Hypothalamus (tissue), 51 donors: ENCODE data around the gene XRN2.

ENCODE experiments used
- DNase-seq, 51 donors: peaks; one replicate each; lab custom pipeline; 2025; lab: John Stamatoyannopoulos, UW

The XRN2 gene, protein sequence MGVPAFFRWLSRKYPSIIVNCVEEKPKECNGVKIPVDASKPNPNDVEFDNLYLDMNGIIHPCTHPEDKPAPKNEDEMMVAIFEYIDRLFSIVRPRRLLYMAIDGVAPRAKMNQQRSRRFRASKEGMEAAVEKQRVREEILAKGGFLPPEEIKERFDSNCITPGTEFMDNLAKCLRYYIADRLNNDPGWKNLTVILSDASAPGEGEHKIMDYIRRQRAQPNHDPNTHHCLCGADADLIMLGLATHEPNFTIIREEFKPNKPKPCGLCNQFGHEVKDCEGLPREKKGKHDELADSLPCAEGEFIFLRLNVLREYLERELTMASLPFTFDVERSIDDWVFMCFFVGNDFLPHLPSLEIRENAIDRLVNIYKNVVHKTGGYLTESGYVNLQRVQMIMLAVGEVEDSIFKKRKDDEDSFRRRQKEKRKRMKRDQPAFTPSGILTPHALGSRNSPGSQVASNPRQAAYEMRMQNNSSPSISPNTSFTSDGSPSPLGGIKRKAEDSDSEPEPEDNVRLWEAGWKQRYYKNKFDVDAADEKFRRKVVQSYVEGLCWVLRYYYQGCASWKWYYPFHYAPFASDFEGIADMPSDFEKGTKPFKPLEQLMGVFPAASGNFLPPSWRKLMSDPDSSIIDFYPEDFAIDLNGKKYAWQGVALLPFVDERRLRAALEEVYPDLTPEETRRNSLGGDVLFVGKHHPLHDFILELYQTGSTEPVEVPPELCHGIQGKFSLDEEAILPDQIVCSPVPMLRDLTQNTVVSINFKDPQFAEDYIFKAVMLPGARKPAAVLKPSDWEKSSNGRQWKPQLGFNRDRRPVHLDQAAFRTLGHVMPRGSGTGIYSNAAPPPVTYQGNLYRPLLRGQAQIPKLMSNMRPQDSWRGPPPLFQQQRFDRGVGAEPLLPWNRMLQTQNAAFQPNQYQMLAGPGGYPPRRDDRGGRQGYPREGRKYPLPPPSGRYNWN

DNA sequence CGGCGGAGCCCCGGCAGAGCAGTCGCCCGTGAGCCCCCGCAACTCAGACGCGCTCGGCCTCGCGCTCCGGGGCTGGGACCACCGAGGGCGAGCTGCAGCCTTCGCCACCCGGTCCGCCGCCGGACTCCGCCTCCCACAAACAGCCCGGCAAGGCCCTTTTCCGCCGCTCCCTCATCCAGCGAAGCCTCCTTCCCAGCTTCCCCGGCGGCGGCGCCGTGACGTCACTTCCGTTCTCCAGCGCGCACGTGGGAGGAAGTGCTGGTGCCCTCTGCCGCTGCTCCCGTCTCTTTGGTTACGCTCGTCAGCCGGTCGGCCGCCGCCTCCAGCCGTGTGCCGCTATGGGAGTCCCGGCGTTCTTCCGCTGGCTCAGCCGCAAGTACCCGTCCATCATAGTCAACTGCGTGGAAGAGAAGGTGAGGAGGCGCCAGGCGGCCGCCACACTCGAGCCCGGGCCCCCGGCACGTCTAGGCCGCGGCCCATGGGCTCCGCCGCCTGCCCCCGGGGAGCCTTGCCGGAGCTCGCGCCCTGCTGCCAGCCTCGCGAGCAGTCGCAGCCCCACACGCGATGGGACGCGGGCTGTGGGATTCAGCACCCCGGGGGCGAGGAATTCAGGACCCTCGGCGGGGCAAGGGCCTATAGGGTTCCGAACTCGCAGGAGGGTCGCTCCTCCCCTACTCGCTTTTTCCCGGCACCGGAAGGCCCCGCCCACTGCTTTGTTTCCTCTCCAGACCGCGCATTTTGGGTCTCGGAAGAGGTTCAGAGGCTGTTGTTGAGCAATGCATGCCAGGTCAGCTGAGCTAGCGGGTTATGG, at the start of gene XRN2:
Gene XRN2 (plus strand): TSS at position 271 of the 811 bp plus-strand sequence. CDS start 68 bp downstream, at position 339.
- peak; percentile 63 to 97 (median 90) for DNase-seq

DNA sequence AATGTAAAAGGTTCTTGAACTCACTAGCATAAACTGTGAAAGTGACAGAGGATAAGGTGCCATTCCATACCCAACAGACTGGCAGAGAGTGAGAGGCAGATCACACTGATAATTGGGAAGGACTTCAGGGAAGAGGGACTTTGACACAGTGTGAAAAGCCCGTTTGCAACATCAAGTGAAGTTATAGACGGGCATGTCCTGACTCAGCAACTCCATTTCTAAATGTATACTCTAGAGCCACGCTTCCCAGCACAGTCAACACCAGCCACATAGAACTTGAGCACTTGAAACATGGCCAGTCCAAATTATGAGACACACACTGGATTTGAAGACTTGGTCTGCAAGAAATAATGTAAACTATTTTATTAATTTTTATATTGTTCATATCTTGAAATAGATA, 45.9 kb upstream of the XRN2 start:
- DNase-seq = no peak

- no peak for DNase-seq
Observed at GRCh38 chr20:21258411-21258810, 44.7 kb upstream of the XRN2 start.

- peak in 31 of 51 donors; percentile 1 to 75 (median 32) for DNase-seq
Observed at GRCh38 chr20:21259346-21259745, 43.8 kb upstream of the XRN2 start.

- no peak for DNase-seq
Observed at GRCh38 chr20:21262812-21263211, 40.3 kb upstream of the XRN2 start.

- DNase-seq = no peak
Observed at GRCh38 chr20:21265261-21266190, 37.6 kb upstream of the XRN2 start.

- no peak for DNase-seq
Observed at GRCh38 chr20:21266191-21266536, 37.0 kb upstream of the XRN2 start.

GRCh38 chr20:21269772-21270171, 33.4 kb upstream of the XRN2 start:
- no peak for DNase-seq

- DNase-seq = peak in 1 of 51 donors; percentile 9
Observed at GRCh38 chr20:21270806-21271205, 32.3 kb upstream of the XRN2 start.

DNA sequence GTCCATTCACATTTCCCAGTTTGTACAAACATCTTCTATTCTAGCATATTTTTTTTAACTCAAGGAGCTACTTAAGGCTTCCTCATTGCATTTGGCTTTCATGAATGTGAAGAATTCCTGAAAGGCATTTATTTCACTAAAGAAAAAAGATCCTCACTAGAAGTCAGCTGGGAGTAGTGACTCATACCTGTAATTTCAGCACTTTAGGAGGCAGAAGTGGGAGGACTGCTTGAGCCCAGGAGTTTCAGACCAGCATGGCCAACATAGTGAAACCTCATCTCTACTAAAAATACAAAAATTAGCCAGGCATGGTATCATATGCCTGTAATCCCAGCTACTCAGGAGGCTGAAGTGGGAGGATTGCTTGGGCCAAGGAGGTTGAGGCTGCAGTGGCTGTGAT, 30.9 kb upstream of the XRN2 start:
- peak in 1 of 51 donors; percentile 5 for DNase-seq

- no peak for DNase-seq
Observed at GRCh38 chr20:21272679-21273078, 30.5 kb upstream of the XRN2 start.

GRCh38 chr20:21273755-21274386, 29.3 kb upstream of the XRN2 start:
- no peak for DNase-seq

GRCh38 chr20:21278829-21279228, 24.3 kb upstream of the XRN2 start:
- no peak for DNase-seq

GRCh38 chr20:21279706-21280521, 23.2 kb upstream of the XRN2 start:
- DNase-seq = no peak

DNA sequence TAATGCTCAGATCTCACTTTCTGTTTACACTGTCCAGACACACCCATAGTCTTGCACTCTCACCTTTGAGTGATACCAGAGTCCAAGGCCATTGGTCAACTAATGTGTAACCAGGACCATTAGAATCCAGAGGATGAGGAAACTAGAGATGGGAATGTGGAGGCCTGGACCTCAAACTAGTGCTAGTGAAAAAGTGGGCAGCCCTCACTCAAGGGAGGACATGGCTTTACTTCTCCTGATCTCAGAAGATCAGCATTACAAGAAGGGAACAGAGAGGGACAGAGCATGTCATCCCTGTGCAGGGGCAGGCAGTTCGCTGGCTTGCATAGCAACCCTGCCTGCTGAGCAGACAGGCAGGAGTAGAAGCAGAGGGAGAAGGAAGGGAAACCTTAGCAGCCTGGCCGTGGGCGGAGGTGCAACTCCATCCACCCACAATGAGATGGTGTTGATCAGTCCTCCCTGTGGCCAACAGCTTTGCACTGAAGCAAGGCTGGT, 22.6 kb upstream of the XRN2 start:
- DNase-seq = no peak

DNA sequence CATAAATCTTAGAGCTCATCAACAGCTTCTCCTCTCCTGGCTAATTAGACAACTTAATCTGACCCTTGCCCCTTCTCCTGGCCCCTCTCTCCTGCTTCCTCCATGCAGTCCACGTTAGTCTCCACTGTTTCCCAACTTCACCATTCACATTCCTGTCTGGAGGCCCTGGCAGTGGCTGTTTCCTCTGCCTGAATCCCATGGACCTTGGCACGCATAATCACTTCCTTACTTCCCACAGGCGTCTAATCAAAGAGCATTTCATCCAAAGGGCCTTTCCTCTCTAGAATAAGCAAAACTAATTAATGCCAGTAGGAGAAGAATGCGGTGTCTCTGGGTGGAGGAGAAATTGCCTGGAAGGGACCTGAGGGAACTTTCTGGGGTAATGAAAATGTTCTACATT, 16.4 kb upstream of the XRN2 start:
- DNase-seq = no peak

DNA sequence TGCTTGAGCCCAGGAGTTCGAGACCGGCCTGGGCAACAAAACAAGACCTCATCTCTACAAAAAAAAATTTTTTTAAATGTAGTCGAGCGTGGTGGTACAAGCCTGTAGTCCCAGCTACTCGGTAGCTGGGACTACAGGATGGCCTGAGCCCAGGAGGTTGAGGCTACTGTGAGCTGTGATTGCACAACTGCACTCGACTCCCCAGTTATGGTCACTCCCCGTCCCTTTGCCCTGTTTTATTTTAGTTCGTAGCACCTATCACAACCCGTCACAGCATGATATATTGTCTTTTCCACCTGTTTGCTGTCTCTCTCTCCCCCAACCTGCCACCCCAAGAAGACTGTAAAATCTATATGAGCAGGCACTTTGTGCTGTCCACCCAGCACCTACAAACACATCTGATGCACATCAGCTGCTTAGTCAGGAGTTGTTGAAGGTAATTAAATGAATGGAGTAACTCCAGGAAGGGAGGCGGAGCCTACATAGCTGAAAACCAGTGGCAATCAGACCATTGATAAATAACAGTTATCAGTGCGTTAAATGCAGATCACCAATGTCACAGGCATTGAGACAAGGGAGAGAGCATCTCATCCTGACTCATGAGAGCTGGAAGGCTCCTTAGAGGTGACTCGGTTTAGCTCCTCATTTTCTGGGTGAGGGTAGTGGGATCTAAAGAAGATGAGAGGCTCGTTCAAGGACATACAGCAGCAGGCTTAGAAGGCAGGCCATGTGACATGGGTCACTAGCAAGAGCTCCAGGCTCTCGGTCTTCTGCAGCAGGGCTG, 14.4 kb upstream of the XRN2 start:
- no peak for DNase-seq
